Transverse colon (tissue), 4 donors: ENCODE measurements around the gene CPXM1.
"Not testable (repeated sequence)": the region's sequence is repeated elsewhere in the genome, so short reads cannot be mapped to it uniquely, and the experiment has no call there.

Experiments used
- EP300 ChIP-seq: sonication (generic); formaldehyde crosslinking; IDR thresholded peaks from one replicate; pipeline ENCODE4 v1.6.1; 2017; ENCODE audit warnings: antibody characterized with exemption, low read depth
- POLR2A ChIP-seq: fragments of 450-650 bp; IDR thresholded peaks from one replicate; pipeline ENCODE4 v1.6.1; 2016; ENCODE audit warnings: antibody characterized with exemption, mild to moderate bottlenecking, moderate library complexity
- POLR2AphosphoS5 ChIP-seq, 3 donors: sonication (generic); formaldehyde crosslinking; IDR thresholded peaks; one replicate each; pipeline ENCODE4 v1.6.1; 2016; ENCODE audit warnings: antibody characterized with exemption in 3 of 3
- TF ChIP-seq, protein P1 (sequence below), 5 experiments: fragments of 200-600 bp in 3 of 5; fragments of 450-650 bp in 2 of 5; sonication (generic) in 3 of 5; IDR thresholded peaks; 1 replicate in 2 of 5; 2 replicates in 3 of 5; pipeline ENCODE4 v1.5.1; 2016 to 2017; ENCODE audit warnings: antibody characterized with exemption in 5 of 5, inconsistent platforms in 3 of 5, mild to moderate bottlenecking in 2 of 5, moderate library complexity in 1 of 5

DNA sequence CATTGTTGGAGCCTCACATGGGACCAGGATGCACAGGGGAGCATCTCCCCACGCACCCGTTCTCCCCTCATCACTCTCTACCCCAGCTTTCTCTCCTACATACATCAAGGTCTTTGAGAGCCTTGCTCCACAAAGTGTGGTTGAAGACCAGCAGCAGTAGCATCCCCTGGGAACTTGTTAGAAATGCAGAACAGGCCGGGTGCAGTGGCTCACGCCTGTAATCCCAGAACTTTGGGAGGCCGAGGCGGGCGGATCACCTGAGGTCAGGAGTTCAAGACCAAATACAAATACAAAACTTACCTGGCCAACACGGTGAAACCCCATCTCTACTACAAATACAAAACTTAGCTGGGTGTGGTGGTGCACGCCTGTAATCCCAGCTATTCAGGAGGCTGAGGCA, 7.5 kb upstream of the CPXM1 start:
- not testable (repeated sequence) for TF ChIP-seq POLR2A; POLR2AphosphoS5 (IDR thresholded peaks at IDR 0.05); EP300
- TF ChIP-seq, protein P1, sequence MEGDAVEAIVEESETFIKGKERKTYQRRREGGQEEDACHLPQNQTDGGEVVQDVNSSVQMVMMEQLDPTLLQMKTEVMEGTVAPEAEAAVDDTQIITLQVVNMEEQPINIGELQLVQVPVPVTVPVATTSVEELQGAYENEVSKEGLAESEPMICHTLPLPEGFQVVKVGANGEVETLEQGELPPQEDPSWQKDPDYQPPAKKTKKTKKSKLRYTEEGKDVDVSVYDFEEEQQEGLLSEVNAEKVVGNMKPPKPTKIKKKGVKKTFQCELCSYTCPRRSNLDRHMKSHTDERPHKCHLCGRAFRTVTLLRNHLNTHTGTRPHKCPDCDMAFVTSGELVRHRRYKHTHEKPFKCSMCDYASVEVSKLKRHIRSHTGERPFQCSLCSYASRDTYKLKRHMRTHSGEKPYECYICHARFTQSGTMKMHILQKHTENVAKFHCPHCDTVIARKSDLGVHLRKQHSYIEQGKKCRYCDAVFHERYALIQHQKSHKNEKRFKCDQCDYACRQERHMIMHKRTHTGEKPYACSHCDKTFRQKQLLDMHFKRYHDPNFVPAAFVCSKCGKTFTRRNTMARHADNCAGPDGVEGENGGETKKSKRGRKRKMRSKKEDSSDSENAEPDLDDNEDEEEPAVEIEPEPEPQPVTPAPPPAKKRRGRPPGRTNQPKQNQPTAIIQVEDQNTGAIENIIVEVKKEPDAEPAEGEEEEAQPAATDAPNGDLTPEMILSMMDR (IDR thresholded peaks at IDR 0.05) = not testable (repeated sequence)
